GM19240 (cell line): ENCODE measurements around the gene SEMA4B.

Source experiments
- DNase-seq: peaks from one replicate; pipeline ENCODE4 v3.0.0; 2011; ENCODE audit warnings: low spot score; ENCODE audit not compliant: insufficient read length

The SEMA4B gene

GRCh38 chr15:90225504-90226234, 24.5 kb downstream of the SEMA4B start:
- DNase-seq: no peak

GRCh38 chr15:90227336-90227735, 26.2 kb downstream of the SEMA4B start:
- no peak for DNase-seq

- no peak for DNase-seq
These were observed 27.0 kb downstream of the SEMA4B start for GRCh38 chr15:90227816-90228772.

- no peak for DNase-seq
These were observed 27.8 kb downstream of the SEMA4B start for GRCh38 chr15:90228960-90229359.

GRCh38 chr15:90230071-90230494, 29.0 kb downstream of the SEMA4B start:
- no peak for DNase-seq

- no peak for DNase-seq
These were observed 29.5 kb downstream of the SEMA4B start for GRCh38 chr15:90230610-90231009.

- peak; percentile 65 for DNase-seq
These were observed 30.2 kb downstream of the SEMA4B start for GRCh38 chr15:90231028-90232017.

GRCh38 chr15:90232196-90232595, 31.1 kb downstream of the SEMA4B start:
- DNase-seq: no peak

- DNase-seq: no peak
These were observed 31.8 kb downstream of the SEMA4B start for GRCh38 chr15:90232941-90233386.

- DNase-seq: peak; percentile 90
These were observed 32.4 kb downstream of the SEMA4B start, which contains the start of gene CIB1 for GRCh38 chr15:90233387-90234095. Gene CIB1, minus strand, starts transcription at chr15:90233941. Its CDS starts 56 bp downstream, at chr15:90233885.

- DNase-seq: no peak
These were observed 33.2 kb downstream of the SEMA4B start, which contains the start of gene GDPGP1 for GRCh38 chr15:90234096-90234988. Gene GDPGP1, plus strand, starts transcription at chr15:90234209. Its CDS starts 6,700 bp downstream, at chr15:90240909.

- no peak for DNase-seq
These were observed 38.2 kb downstream of the SEMA4B start for GRCh38 chr15:90239371-90239770.

GRCh38 chr15:90240856-90241255, 39.7 kb downstream of the SEMA4B start:
- DNase-seq: no peak

- DNase-seq: no peak
These were observed 40.4 kb downstream of the SEMA4B start for GRCh38 chr15:90241343-90242192.

GRCh38 chr15:90243943-90244639, 43.0 kb downstream of the SEMA4B start:
- DNase-seq: no peak

GRCh38 chr15:90248789-90249202, 47.7 kb downstream of the SEMA4B start:
- DNase-seq: no peak

GRCh38 chr15:90249203-90249863, 48.2 kb downstream of the SEMA4B start, which contains the start of gene TTLL13:
Gene TTLL13, plus strand, starts transcription at chr15:90249556. Its CDS starts 1,075 bp downstream, at chr15:90250631.
- DNase-seq: no peak
